HG03439 (cell line): Measurements from ENCODE around the gene MACROD1.
"Not testable (repeated sequence)": the region's sequence is repeated elsewhere in the genome, so short reads cannot be mapped to it uniquely, and the experiment has no call there.

Experiments used
- ATAC-seq: cut with Tn5 transposase; IDR thresholded peaks from one replicate; pipeline ENCODE4 v1.9.1; 2021; ENCODE audit warnings: mild to moderate bottlenecking, moderate library complexity; ENCODE audit not compliant: unreplicated experiment

MACROD1 gene

DNA sequence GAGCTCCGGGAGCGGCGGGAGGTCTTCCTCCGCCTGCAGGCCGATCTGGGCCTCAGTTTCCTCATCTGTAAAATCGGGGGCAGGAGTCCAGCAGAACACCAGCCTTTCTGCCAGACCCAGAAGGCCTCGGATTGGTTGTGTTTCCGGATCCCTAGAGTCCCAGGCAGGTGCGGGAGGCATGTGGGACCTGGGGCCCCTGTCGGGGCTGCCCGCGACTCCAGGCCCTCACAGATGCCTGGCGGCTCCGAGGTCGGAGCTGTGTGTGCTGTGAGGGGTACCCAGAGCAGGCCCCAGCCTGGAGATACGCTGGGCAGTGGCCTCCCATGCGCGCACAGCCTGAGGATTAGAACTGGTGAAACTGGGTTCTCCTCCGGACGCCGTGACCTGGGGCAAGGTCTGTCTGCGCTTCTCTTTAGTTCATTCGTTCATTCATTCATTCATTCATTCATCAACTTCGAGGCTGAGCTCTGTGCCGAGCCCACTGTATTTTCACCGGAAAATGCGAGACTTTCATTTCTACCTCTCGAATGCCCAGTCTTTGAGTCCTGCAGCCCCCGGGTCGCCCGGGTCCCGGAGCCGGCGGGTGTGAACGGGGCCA lies 105.6 kb downstream of the MACROD1 start:
- no peak for ATAC-seq

DNA sequence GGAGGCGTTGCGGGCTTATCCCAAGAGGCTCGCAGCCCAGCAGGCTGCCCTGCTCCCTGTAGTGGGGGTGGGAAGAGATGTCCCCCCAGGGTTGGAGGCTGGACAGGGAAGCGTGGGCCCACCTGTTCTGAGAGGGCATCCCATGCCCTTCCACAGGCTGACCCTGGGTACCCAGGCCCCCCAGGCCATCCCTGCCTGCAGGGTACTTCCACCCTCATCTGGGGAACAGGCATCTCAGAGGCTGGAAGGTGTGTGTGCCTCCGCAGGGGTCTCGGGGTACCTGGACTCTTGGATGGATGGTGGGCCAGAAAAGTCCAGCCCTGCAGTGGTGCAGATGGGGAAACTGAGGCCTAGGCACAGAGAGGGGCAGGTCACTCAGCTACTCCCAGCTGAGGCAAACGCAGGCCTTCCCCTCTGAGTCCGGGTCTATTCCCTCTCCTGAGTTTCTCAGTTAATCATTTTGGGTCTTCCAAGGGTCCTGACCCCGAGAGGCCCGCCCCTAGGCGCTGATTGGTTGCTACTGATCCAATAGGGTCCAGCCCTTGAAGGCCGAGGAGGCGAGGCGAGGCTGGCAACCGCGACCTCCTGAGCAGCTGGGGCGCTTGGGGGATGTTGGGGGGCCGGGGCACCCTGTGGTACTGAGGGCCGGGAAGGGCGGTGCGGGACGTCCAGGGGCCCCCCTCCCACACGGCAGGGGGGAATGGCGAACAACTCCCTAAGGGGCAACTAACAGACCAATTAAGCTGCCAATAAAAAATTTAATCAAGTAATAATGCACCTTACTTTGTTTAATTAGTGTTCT lies 106.4 kb downstream of the MACROD1 start:
- no peak for ATAC-seq

DNA sequence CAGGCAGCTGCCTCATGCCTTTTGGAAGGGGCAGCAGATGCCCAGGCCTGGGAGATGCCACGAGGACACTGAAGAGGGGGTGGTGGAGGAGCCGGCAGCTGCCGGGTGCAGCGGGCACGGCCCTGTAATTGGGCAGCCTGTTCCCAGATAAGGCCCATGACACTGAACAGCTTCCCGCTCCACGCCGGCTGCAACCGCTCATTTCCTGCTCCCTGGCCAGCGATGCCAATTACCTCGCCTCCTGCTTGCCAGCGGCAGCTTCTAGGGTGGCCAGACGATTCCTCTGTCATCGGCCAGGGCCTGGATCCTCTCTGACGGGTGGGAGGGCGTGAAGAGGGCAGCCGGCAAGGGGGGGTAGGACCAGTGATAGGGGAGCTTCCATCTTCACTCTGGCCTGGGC lies 107.4 kb downstream of the MACROD1 start:
- ATAC-seq = no peak

DNA sequence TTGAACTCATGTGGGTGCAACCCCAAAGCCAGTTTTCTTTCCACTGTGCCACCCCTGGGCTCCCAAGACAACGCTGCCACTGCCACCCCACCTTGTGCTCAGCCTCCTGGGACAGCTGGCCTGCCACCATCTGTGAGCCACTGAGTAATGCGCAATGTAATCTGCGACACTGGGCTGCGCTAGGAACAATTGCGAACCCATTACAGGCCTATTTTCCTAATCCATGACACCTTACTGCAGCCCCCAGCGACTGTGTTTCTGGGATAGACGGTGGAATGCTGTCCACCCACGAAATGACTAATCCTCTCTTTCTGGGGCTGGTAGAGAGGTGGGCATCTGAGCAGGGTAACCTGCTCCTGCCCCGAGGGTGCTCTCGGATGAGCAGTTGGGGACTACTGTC lies 108.0 kb downstream of the MACROD1 start:
- ATAC-seq = no peak

DNA sequence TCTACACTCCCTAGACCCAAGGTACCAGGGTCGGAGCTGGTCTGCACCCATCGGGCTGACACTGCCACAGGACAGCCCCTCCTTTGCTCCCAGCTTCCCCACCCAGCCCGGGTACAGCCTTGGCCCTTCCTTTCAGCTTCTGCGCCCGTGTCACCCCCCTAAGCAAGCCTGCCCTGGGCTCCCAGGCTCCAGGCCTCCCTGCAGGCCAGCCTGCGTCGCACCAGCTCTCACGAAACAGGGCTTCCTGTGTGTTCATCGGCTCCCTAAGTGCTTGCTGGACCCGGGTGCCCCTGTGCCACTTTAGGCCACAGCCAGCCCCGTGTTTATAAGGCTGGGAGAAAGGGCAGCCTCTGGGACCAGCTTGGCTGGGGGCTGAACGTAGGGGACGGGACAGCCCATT lies 109.1 kb downstream of the MACROD1 start:
- ATAC-seq = no peak

DNA sequence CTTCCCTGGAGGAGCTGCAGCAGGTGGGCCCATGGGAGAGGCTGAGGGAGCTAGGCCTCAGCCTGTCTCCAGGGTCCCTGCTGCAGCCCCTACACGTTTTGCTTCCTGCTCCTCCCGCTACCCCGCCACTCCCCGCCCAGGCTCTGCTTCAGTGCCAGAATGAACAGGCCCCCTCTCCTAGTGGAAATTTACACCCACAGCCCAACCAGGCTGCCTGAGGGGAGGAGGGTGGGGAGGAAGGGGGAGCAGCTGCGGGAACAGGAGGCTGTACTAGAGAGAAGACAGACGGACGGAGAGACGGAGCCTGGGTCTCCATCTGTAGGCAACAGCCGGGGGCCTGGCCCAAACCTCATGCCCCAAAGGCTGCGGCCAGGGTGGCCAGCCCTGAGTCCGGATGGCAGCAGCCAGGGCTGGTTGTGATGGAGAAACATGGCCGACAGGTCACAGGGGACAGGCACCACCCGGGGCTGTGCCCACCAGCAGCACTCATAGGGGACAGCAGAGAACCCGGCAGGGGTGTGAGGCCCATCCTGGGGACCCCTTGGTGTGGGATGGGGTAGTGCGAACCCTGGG lies 109.6 kb downstream of the MACROD1 start:
- no peak for ATAC-seq

DNA sequence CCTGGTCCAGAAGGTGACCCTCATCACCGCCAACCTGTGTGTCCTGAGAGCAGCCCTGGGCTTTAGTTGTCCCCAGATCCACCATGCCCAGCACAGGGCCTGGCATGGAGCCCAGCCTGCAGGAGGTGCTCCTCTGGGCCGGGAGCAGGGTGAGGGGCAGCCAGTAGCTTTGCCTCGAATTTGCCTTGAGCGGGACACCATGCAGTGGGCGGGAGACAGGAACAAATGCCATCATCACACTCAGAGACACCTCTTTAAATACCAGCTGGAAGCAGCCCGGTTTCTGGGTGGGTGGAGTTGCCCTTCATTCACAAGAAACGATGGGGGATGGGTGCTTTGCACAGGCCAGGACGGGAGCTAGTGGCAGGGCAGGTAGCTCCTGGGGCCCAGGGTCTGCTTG lies 110.8 kb downstream of the MACROD1 start:
- no peak for ATAC-seq

DNA sequence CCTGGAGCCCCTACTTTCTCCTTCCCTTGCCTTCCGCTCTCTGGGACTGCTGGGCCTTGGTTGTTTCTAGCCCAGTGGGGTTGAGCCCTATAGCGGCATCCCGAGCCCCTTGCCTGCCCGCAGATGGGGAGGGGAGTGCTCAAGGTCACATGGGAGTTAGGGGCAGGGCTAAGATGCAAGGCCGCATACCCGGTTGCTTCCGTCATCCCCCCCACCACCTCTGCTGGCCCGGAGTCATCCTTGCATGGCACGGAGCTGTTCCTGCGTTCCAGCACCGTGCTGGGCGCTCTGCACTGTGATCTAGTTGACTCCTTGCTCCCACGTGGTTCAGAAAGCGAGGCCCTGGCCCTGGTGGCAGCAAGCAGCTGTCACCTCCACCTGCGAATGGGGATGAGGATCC lies 112.2 kb downstream of the MACROD1 start:
- ATAC-seq = no peak

DNA sequence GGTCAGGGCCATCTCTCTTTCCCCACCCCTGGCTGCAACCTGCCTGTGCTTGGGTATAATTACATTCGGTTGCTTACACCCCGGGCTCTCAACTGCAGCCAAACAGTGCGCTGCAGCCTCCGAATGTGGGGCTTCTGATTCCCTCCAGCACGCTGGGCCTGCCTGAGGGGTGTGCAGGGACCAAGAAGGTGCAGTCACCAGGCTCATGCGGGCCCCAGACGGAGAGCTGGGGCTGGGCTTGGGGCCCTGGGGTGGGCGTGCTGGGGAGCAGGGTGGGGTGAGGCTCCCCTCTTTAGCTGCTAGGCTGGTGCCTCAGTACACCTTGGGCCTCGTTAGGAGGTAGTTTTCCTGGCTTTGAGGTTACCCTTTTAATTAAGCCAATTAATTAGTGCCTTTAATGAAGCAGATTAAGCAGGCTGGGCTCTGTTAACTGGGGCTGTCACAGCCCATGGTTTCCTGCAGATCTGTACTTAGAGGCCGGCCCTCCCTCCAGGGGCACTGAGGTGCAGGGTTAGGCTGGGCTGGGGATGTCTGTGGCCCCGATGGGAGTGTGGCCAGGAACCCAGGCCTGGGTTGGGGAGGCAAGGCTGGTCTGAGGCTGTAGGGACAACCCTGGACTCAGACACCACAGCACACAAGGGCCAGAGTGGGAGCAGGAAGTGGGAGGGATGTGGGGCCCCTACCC lies 112.8 kb downstream of the MACROD1 start:
- no peak for ATAC-seq

DNA sequence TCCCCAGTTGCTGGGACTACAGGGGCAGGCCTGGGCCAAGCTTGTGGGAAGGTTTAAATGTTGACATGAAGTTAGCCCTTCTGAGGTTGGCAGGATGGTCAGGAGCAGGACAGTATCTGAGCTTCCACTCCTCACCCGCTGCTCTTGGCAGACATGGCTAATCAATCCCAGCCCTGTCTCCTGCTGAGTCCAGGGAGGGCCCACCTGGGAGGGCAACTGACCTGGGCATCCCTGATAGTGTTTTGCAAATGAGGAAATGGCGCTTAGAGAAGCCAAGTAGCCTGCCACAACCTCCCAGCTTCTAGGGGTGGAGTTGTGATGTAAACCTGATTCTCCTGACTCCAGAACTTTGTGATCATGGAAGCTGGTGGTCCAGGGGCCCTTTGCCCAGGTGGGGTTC lies 113.5 kb downstream of the MACROD1 start:
- ATAC-seq = no peak

DNA sequence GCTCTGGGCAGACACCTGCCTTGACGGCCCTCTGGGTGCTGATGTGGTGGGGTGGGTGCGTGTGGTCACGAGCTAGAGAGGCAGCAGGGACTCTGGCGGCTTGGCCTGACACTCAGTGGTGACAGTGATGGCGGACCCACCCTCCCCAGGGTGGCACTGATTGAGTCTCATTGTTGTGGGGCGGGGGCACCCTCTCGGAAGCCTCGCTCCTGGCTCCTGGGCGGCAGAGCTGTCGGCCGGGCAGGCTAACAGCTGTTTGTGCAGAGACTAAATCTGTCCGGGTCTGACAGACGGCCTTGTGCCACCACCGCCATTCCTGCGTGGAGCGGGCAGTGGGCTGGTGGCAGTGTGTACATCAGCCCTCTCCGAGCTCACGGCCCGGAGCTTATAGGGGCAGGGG lies 114.6 kb downstream of the MACROD1 start:
- no peak for ATAC-seq

DNA sequence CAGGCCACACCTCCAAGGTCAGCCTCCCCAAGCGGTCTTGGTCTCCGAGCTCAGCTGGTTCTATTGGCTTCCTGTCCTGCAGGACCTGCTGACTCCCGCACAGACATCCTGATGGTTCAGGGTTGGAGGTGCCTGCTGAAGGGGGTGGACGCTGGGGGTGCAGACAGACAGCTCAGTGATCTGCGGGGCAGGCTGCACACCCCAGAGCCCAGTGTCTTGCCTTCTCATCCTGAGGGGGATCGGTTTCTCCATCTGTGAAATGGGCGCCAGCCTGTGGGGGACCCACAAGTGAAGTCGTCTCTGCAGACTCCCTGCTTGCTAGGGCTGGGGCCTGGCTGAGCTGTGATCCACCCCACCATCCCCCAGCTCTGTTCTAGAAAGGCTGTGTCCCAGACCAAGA lies 116.4 kb downstream of the MACROD1 start:
- no peak for ATAC-seq

DNA sequence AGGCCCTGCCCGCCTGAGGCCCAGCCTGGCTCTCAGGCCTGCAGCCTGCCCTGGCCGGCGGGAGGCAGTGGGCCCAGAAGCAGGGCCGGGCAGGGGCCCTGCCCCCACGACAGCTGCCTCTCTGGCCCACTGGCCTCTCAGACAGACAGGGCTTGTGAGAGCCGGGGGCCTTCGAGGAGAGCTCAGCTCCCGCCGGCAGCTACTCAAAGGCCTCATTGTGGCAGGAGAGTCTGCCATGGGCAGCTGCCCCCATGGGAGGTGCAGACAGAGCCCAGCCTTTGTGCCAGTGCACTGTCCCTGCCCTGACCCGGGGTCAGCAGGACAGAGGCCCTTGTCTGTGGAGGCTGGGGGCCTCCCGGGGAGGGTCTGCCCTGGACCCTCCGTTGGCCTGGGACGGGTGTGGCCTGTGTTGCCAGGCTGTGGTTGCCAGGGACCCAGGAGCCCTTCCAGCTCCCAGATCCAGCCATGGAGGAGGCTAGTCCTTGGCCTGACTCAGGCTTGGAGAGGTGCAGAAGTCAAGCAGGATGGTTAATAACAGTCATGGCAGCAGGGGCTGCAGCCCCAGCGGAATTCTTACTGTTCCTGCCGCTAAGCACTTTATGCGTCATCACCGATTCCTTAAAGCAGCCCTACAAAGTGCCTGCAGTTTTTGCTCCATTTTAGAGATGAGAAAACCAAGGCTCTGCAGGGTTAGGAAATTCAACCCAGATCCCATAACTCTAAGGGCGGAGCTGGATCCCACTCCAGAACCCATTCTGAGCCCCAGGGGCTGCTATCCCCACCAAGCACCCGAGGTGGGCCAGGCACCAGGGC lies 117.7 kb downstream of the MACROD1 start:
- ATAC-seq = no peak

DNA sequence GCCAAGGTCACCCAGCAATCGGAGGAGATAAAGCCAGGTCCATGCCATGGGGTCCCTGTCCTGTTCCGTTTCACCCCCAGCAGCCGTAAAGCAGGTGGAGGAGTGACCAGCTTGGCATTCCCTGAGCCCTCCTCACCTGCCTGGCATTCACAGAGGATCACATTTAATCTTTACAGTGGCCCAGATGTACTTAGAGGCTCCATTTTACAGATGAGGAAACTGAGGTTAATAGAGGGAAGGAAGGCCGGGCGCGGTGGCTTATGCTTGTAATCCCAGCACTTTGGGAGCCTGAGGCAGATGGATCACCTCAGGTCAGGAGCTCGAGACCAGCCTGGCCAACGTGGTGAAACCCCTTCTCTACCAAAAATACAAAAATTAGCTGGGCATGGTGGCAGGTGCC lies 118.5 kb downstream of the MACROD1 start:
- not testable (repeated sequence) for ATAC-seq

DNA sequence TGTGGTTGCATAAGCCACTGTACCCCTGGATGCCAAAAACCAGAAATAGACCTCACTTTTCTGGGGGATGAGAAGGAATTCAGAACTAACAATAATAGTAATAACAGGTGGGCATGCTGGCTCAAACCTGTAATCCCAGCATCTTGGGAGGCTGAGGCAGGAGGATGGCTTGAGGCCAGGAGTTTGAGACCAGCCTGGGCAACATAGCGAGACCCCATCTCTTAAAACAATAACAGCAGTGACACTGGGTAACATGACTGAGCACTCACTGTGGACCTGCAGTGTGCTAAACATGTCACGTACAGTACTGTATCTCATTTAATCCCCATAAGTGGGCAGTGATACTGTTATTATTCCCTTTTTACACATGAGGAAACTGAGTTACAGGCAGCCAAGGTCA lies 120.2 kb downstream of the MACROD1 start:
- no peak for ATAC-seq

DNA sequence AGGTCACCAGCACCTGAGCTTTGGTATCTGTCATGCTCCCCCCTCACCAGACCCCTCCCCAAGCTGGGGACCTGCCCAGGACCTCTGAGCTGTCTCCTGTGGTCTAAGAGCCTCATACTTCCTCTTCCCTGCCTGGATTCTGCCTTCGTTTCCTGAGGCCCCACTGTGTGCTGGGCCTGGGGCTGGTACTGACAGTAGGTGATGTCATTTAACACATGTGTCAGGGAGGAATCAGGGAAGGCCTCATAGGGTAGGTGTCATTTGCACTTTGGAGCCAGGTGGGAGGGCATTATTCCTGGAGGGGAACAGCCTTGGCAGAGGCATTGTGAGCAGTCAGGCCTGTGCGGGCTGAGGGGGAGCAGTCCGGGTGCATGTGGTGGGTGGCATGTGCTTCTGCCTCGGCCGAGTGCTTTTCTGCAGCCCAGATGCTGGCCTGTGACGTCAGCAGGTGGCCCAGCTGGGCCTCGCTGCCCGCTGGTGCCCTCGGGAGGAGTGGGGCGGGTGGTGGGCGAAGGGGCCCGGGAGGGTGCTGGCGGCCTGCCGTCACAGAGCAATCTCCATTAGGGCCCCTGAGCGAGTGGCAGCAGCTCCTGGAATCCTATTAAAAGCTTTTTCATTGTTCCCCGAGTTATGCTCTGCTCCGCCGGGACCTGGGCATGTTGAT lies 121.1 kb downstream of the MACROD1 start:
- ATAC-seq = no peak

DNA sequence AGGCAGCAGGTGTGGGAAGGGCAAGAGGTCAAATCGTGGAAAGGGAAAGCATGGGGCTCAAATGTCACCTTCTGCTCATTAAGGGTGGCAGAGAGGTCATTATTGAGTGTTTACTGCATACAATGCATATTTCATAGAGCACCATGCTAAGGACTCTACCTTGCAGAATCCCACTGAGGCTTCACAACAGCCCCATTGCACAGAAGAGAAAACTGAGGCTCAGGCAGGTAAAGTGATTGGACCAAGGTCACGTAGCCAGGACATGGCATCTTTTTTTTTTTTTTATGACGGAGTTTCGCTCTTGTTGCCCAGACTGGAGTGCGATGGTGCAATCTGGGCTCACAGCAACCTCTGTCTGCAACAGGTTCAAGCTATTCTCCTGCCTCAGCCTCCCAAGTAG lies 122.4 kb downstream of the MACROD1 start:
- no peak for ATAC-seq

DNA sequence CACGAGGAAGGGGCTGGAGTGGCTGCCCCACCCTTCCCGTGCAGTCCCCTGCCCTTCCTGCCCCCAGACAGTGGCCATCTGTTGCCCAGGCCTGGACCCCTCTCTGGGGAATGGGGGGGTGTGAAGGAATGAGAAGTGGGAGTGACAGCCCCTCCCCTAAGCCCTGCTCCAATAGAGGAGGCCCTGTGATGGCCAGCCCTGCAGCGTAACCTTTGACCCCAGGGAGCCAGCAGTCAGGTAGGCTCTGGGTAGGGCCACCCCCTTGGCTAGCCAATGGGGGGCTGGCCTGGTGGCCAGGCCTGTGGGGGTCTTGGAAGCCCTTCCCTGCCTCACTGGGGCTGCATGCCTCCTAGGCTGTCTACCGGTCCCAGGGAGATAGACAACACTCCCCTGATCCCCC lies 123.6 kb downstream of the MACROD1 start:
- ATAC-seq = no peak

DNA sequence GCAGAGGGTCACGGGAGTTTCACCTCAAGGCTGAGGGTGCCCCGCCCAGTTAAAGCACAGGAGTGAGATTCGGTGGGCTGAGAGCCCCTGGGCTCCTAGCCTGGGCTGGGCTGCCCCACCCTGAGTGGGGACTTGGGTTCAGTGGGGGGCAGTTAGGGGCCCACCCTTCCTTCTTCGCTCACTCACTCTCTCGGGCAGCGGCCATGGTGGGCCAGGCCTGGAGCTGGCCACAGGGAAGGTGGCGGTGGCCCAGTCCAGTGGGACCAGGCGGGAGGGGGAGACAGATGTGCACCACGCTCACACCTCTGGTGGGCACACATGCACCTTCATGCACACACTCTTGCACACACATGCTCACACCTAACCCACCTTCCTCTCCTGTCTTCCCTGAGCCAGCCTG lies 124.1 kb downstream of the MACROD1 start:
- ATAC-seq = no peak

DNA sequence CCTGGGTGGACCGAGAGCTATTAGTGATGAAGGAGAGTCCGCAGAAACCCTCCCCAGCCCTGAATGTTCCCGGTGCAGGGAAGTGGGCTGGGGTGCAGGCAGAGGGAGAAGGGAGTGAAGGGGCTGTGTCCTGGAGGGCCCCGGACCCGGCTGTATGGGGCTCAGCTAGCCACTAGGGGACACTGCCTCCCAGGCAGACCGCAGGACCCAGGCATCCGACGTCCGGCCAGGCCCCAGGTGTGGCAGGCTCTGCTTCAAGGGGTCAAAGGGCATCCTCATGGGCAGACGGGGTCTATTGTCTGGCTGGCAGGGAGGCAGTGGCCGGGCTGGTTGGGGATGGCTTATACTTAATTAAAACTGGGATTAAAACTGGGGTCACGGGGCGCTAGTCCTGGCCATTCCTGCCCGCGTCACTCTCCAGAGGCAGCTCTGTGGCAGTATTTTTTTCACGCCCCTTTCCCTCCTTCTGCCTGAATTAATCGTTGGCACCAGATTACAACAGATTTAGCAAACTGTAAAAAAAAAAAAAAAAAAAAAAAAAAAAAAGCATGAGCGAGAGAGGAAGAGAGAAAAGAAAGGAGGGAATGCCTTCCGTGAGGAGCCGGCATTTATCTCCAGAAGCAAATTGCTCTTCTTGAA lies 125.1 kb downstream of the MACROD1 start:
- ATAC-seq = no peak
